H9 (cell line): ENCODE data around the gene MAP3K5. TPM values are rescaled to one million over a fixed set of nuclear protein-coding genes. Genes with fewer than 3 reads are reported as not detected.

ENCODE experiments used
- DNase-seq: peaks from one replicate; pipeline ENCODE4 v3.0.0-alpha.2; 2017
- H2AFZ ChIP-seq: one replicate; pipeline ENCODE4 v1.6.1; 2013; ENCODE audit warnings: mild to moderate bottlenecking, low read length, control low read depth, moderate library complexity
- H2AK5ac ChIP-seq: 2 replicates; pipeline ENCODE4 v1.6.1; 2013; ENCODE audit warnings: low read length, control low read depth, mixed read lengths; ENCODE audit not compliant: insufficient read length
- H2BK120ac ChIP-seq: one replicate; pipeline ENCODE4 v1.6.1; 2013; ENCODE audit warnings: low read depth, mild to moderate bottlenecking, low read length, control low read depth, inconsistent platforms; ENCODE audit not compliant: poor library complexity, severe bottlenecking
- H2BK12ac ChIP-seq: 2 replicates; pipeline ENCODE4 v1.6.1; 2013; ENCODE audit warnings: low read length, control low read depth, mixed read lengths, low read depth; ENCODE audit not compliant: insufficient read length
- H2BK15ac ChIP-seq: 2 replicates; pipeline ENCODE4 v1.6.1; 2013; ENCODE audit warnings: low read depth, low read length, control low read depth
- H2BK20ac ChIP-seq: one replicate; pipeline ENCODE4 v1.6.1; 2013; ENCODE audit warnings: low read depth, mild to moderate bottlenecking, low read length, control low read depth, inconsistent platforms; ENCODE audit not compliant: poor library complexity, severe bottlenecking
- H2BK5ac ChIP-seq: 2 replicates; pipeline ENCODE4 v1.6.1; 2013; ENCODE audit warnings: low read length, control low read depth, mixed read lengths; ENCODE audit not compliant: insufficient read length
- H3K14ac ChIP-seq: 2 replicates; pipeline ENCODE4 v1.6.1; 2013; ENCODE audit warnings: low read length, control low read depth; ENCODE audit not compliant: insufficient read depth
- H3K18ac ChIP-seq: 2 replicates; pipeline ENCODE4 v1.6.1; 2013; ENCODE audit warnings: low read depth, mild to moderate bottlenecking, mixed read lengths, low read length, control low read depth; ENCODE audit not compliant: insufficient read length
- H3K23ac ChIP-seq: 2 replicates; pipeline ENCODE4 v1.6.1; 2013; ENCODE audit warnings: low read length, control low read depth, mixed read lengths, low read depth; ENCODE audit not compliant: insufficient read length
- H3K23me2 ChIP-seq: 2 replicates; pipeline ENCODE4 v1.6.1; 2013; ENCODE audit warnings: low read depth, mild to moderate bottlenecking, mixed read lengths, low read length, control low read depth; ENCODE audit not compliant: insufficient read length, poor library complexity, severe bottlenecking
- H3K27ac ChIP-seq: 2 replicates; pipeline ENCODE4 v1.5.1; 2013; ENCODE audit warnings: low read length, control low read depth, mixed read lengths, low read depth; ENCODE audit not compliant: insufficient read length
- H3K27me3 ChIP-seq: 2 replicates; pipeline ENCODE4 v1.6.1; 2013; ENCODE audit warnings: low read length, control low read depth, inconsistent platforms; ENCODE audit not compliant: insufficient read depth
- H3K4ac ChIP-seq: 2 replicates; pipeline ENCODE4 v1.6.1; 2013; ENCODE audit warnings: low read depth, mild to moderate bottlenecking, control low read depth, inconsistent platforms, low read length, moderate library complexity
- H3K4me1 ChIP-seq: 2 replicates; pipeline ENCODE4 v1.6.1; 2013; ENCODE audit warnings: low read length, control low read depth, inconsistent platforms; ENCODE audit not compliant: insufficient read depth
- H3K4me2 ChIP-seq: 2 replicates; pipeline ENCODE4 v1.6.1; 2013; ENCODE audit warnings: low read length, control low read depth, mixed read lengths; ENCODE audit not compliant: insufficient read length, insufficient read depth
- H3K56ac ChIP-seq: 2 replicates; pipeline ENCODE4 v1.6.1; 2013; ENCODE audit warnings: low read depth, mild to moderate bottlenecking, mixed read lengths, low read length, control low read depth; ENCODE audit not compliant: insufficient read length
- H3K79me1 ChIP-seq: 2 replicates; pipeline ENCODE4 v1.6.1; 2013; ENCODE audit warnings: low read depth, mild to moderate bottlenecking, moderate library complexity, low read length, control low read depth, inconsistent platforms; ENCODE audit not compliant: insufficient read depth, poor library complexity, severe bottlenecking
- H3K79me2 ChIP-seq: 2 replicates; pipeline ENCODE4 v1.6.1; 2013; ENCODE audit warnings: low read length, control low read depth, inconsistent platforms; ENCODE audit not compliant: insufficient read depth
- H3K9ac ChIP-seq: 2 replicates; pipeline ENCODE4 v1.6.1; 2013; ENCODE audit warnings: low read length, control low read depth, mixed read lengths; ENCODE audit not compliant: insufficient read length; ENCODE audit errors: extremely low read depth
- H3K9me3 ChIP-seq: one replicate; pipeline ENCODE4 v1.6.1; 2013; ENCODE audit warnings: low read depth, low read length, inconsistent platforms; ENCODE audit not compliant: control insufficient read depth
- H3T11ph ChIP-seq: one replicate; pipeline ENCODE4 v1.6.1; 2013; ENCODE audit warnings: mild to moderate bottlenecking, low read length, control low read depth, inconsistent platforms
- H4K20me1 ChIP-seq: one replicate; pipeline ENCODE4 v1.6.1; 2013; ENCODE audit not compliant: control insufficient read depth, insufficient read length, insufficient read depth
- H4K5ac ChIP-seq: 2 replicates; pipeline ENCODE4 v1.6.1; 2013; ENCODE audit warnings: low read depth, mild to moderate bottlenecking, mixed read lengths, low read length, control low read depth; ENCODE audit not compliant: insufficient read length
- H4K8ac ChIP-seq: replicated peaks from 2 replicates; pipeline ENCODE4 v1.6.1; 2013; ENCODE audit warnings: low read length, control low read depth, mixed read lengths, low read depth; ENCODE audit not compliant: insufficient read length
- H4K91ac ChIP-seq: 2 replicates; pipeline ENCODE4 v1.6.1; 2013; ENCODE audit warnings: low read depth, mild to moderate bottlenecking, moderate library complexity, mixed read lengths, low read length, control low read depth; ENCODE audit not compliant: insufficient read length
- H3K27ac Mint-ChIP-seq, 3 experiments: 2 replicates in 2 of 3; 3 replicates in 1 of 3; pipeline ENCODE4 v1.8.0; 2020 to 2021; ENCODE audit warnings: mixed read lengths in 3 of 3, mild to moderate bottlenecking in 1 of 3, moderate library complexity in 1 of 3
- H3K27me3 Mint-ChIP-seq: 2 replicates; pipeline ENCODE4 v1.8.0; 2021; ENCODE audit warnings: low read depth, mild to moderate bottlenecking, moderate library complexity, mixed read lengths
- H3K36me3 Mint-ChIP-seq, 3 experiments: 2 replicates in 2 of 3; 3 replicates in 1 of 3; pipeline ENCODE4 v1.8.0; 2020 to 2021; ENCODE audit warnings: low read depth in 3 of 3, mixed read lengths in 3 of 3; ENCODE audit not compliant: insufficient read depth in 1 of 3
- H3K4me1 Mint-ChIP-seq, 2 experiments: 2 replicates each; pipeline ENCODE4 v1.8.0; 2020; ENCODE audit warnings: mixed read lengths in 2 of 2
- H3K4me3 Mint-ChIP-seq, 2 experiments: 2 replicates in 1 of 2; 3 replicates in 1 of 2; pipeline ENCODE4 v1.8.0; 2020 to 2021; ENCODE audit warnings: mild to moderate bottlenecking in 2 of 2, mixed read lengths in 2 of 2, moderate library complexity in 1 of 2
- H3K9me3 Mint-ChIP-seq, 2 experiments: 2 replicates in 1 of 2; 3 replicates in 1 of 2; pipeline ENCODE4 v1.8.0; 2020; ENCODE audit warnings: mild to moderate bottlenecking in 2 of 2, mixed read lengths in 2 of 2, moderate library complexity in 1 of 2
- WGBS: extraction: QIAGEN DNeasy Blood & Tissue Kit; methylation state at CpG from one replicate; pipeline ENCODE4 v1.1.7; 2013; ENCODE audit warnings: missing lambda C conversion rate, low lambda C conversion rate, mixed read lengths; ENCODE audit not compliant: insufficient read length; ENCODE audit errors: extremely low coverage; 5-methylcytosine and 5-hydroxymethylcytosine counted together
- total RNA-seq: library from RNA; stranded (reverse); gene quantifications from 2 replicates; pipeline ENCODE4 v1.2.1, GENCODE V29; 2021
- TF ChIP-seq, protein P1 (sequence below): fragments of 200-600 bp; sonication (generic); conservative IDR thresholded peaks from 3 replicates; pipeline ENCODE4 v1.8.0; 2021; ENCODE audit warnings: antibody characterized with exemption, mild to moderate bottlenecking

Gene MAP3K5
- total RNA-seq, 1 experiment from 2014 or later = 1.6 TPM

- Histone ChIP-seq H2BK12ac (no peak overlapping the region), H3K79me1 (no peaks in the 10 kb centered on the region), H3K56ac (no peak overlapping the region), H2BK15ac (no peak overlapping the region), H3K9ac (no peak overlapping the region), H3K18ac (no peak overlapping the region), H4K5ac (no peak overlapping the region), H3K4ac (no peak overlapping the region), H2BK120ac (no peak overlapping the region), H4K20me1 (no peaks in the 10 kb centered on the region), H3K27me3 (no peaks in the 10 kb centered on the region), H3K23ac (no peak overlapping the region), H4K91ac (no peak overlapping the region), H4K8ac (no peak overlapping the region), H3T11ph (no peak overlapping the region), H3K27ac (no peak overlapping the region), H2AK5ac (no peak overlapping the region), H3K79me2 (no peaks in the 10 kb centered on the region), H3K4me1 (peaks cover 4% of the 10 kb centered on the region; the same call in 1 of the 2 replicates), H2BK20ac (no peak overlapping the region), H3K23me2 (no peaks in the 10 kb centered on the region), H3K9me3 (no peaks in the 10 kb centered on the region), H2BK5ac (no peak overlapping the region), H3K14ac (no peak overlapping the region), H3K4me2 (no peak overlapping the region), H2AFZ (no peak overlapping the region)
- no peak overlapping the region for H3K4me3 Mint-ChIP-seq
- peaks cover 6 to 7% of the 10 kb centered on the region in 2 experiments; a peak in 4 of 5 replicates for H3K9me3 Mint-ChIP-seq
- H3K36me3 Mint-ChIP-seq = peaks cover 2 to 12% (median 7%) of the 10 kb centered on the region in 3 experiments; a peak in 5 of 7 replicates
- H3K27ac Mint-ChIP-seq = no peak overlapping the region
- peaks cover 5 to 14% of the 10 kb centered on the region in 2 experiments for H3K4me1 Mint-ChIP-seq
- WGBS = no CpG with 5 or more reads among the region's 3 CpGs
- no peaks in the 10 kb centered on the region; the same call in 1 of the 2 replicates for H3K27me3 Mint-ChIP-seq
- TF ChIP-seq, protein P1, sequence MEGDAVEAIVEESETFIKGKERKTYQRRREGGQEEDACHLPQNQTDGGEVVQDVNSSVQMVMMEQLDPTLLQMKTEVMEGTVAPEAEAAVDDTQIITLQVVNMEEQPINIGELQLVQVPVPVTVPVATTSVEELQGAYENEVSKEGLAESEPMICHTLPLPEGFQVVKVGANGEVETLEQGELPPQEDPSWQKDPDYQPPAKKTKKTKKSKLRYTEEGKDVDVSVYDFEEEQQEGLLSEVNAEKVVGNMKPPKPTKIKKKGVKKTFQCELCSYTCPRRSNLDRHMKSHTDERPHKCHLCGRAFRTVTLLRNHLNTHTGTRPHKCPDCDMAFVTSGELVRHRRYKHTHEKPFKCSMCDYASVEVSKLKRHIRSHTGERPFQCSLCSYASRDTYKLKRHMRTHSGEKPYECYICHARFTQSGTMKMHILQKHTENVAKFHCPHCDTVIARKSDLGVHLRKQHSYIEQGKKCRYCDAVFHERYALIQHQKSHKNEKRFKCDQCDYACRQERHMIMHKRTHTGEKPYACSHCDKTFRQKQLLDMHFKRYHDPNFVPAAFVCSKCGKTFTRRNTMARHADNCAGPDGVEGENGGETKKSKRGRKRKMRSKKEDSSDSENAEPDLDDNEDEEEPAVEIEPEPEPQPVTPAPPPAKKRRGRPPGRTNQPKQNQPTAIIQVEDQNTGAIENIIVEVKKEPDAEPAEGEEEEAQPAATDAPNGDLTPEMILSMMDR = peak; percentile 70
- DNase-seq = no peak
These were observed 209.4 kb downstream of the MAP3K5 start for GRCh38 chr6:136582711-136583471.
